PC-9 (cell line): Measurements from ENCODE around the gene DGCR2. TPM values are rescaled to one million over a fixed set of nuclear protein-coding genes. Genes with fewer than 3 reads are reported as not detected.
"Not testable (repeated sequence)": the region's sequence is repeated elsewhere in the genome, so short reads cannot be mapped to it uniquely, and the experiment has no call there.

Source experiments
- BruUV-seq: library from RNA; stranded (reverse); fragments of 400-500 nt; replicated peaks from 2 replicates; lab custom pipeline; 2021; lab: Mats Ljungman, UMichigan
- CTCF ChIA-PET: fragments of 300-600 bp; sonication (Branson Sonifier 250); formaldehyde crosslinking; loops from one replicate; lab custom pipeline; 2022; ENCODE audit warnings: antibody characterized with exemption; lab: Charles Lee
- POLR2A ChIA-PET: fragments of 300-600 bp; sonication (Branson Sonifier 250); formaldehyde crosslinking; loops from one replicate; lab custom pipeline; 2022; ENCODE audit warnings: antibody characterized with exemption; ENCODE audit not compliant: unreplicated experiment; lab: Charles Lee
- DNase-seq, 2 experiments: peaks; one replicate each; pipeline versions ENCODE4 v3.0.0 to v3.0.0-alpha.2; 2015 to 2022; ENCODE audit warnings: mixed read lengths in 1 of 2
- H2AFZ ChIP-seq: fragments of 200-600 bp; sonication (generic); 2 replicates; pipeline ENCODE4 v1.8.1; 2017; ENCODE audit warnings: antibody characterized with exemption
- H3F3A ChIP-seq: fragments of 200-600 bp; sonication (generic); 2 replicates; pipeline ENCODE4 v1.8.1; 2017; ENCODE audit warnings: antibody characterized with exemption, mild to moderate bottlenecking, low read depth; ENCODE audit not compliant: insufficient read depth
- H3K27ac ChIP-seq: fragments of 200-600 bp; sonication (generic); 2 replicates; pipeline ENCODE4 v1.6.1; 2016; ENCODE audit warnings: mixed run types
- H3K27me3 ChIP-seq: fragments of 200-600 bp; sonication (generic); 2 replicates; pipeline ENCODE4 v1.6.1; 2016; ENCODE audit warnings: low read depth, mixed run types; ENCODE audit not compliant: insufficient read depth
- H3K36me3 ChIP-seq: fragments of 200-600 bp; sonication (generic); 2 replicates; pipeline ENCODE4 v1.6.1; 2016; ENCODE audit warnings: low read depth, mixed run types
- H3K4me1 ChIP-seq: fragments of 200-600 bp; sonication (generic); replicated peaks from 2 replicates; pipeline ENCODE4 v1.6.1; 2016; ENCODE audit warnings: mixed run types; ENCODE audit not compliant: insufficient read depth
- H3K4me2 ChIP-seq: fragments of 200-600 bp; sonication (generic); 2 replicates; pipeline ENCODE4 v1.6.1; 2017; ENCODE audit warnings: mixed run types
- H3K4me3 ChIP-seq: fragments of 200-600 bp; sonication (generic); 2 replicates; pipeline ENCODE4 v1.6.1; 2016; ENCODE audit warnings: mixed run types
- H3K79me2 ChIP-seq: fragments of 200-600 bp; sonication (generic); 2 replicates; pipeline ENCODE4 v1.6.1; 2017; ENCODE audit warnings: low read depth, mixed run types
- H3K9me2 ChIP-seq: fragments of 200-600 bp; sonication (generic); 2 replicates; pipeline ENCODE4 v1.8.1; 2017; ENCODE audit warnings: mild to moderate bottlenecking; ENCODE audit not compliant: insufficient read depth
- H3K9me3 ChIP-seq: fragments of 200-600 bp; sonication (generic); 2 replicates; pipeline ENCODE4 v1.8.1; 2016; ENCODE audit warnings: low read depth; ENCODE audit not compliant: insufficient read depth
- H4K20me1 ChIP-seq: fragments of 200-600 bp; sonication (generic); 2 replicates; pipeline ENCODE4 v1.8.1; 2017; ENCODE audit not compliant: insufficient read depth
- intact Hi-C: fragments of 100-400 bp; cut with micrococcal nuclease; formaldehyde crosslinking; loops from one replicate; pipeline ENCODE4 v1.10.0; 2022; ENCODE audit not compliant: unreplicated experiment
- total RNA-seq: library from RNA; stranded (reverse); gene quantifications from 2 replicates; pipeline ENCODE4 v1.2.3, GENCODE V29; 2021

DGCR2 gene
- total RNA-seq, 1 experiment from 2014 or later: 37.6 TPM

GRCh38 chr22:19032898-19033567 lies 89.2 kb downstream of the DGCR2 start:
- H3K4me3 ChIP-seq, H3K9me2 ChIP-seq, H2AFZ ChIP-seq, H3F3A ChIP-seq, H3K36me3 ChIP-seq, H3K9me3 ChIP-seq, DNase-seq, H3K27me3 ChIP-seq, BruUV-seq, H3K4me2 ChIP-seq, H3K79me2 ChIP-seq, CTCF ChIA-PET, intact Hi-C loops, H3K27ac ChIP-seq, H3K4me1 ChIP-seq, H4K20me1 ChIP-seq, POLR2A ChIA-PET: not testable (repeated sequence)

- BruUV-seq, intact Hi-C loops, CTCF ChIA-PET: not testable (repeated sequence)
Measured at GRCh38 chr22:19032156-19032785, 89.9 kb downstream of the DGCR2 start.

GRCh38 chr22:19030889-19031252 lies 91.3 kb downstream of the DGCR2 start:
- intact Hi-C loops, H3K27me3 ChIP-seq, POLR2A ChIA-PET, H3K9me3 ChIP-seq, H3K4me1 ChIP-seq, DNase-seq, CTCF ChIA-PET, H3K27ac ChIP-seq, H2AFZ ChIP-seq, H4K20me1 ChIP-seq, H3K9me2 ChIP-seq, H3K36me3 ChIP-seq, H3K4me3 ChIP-seq, H3K4me2 ChIP-seq, H3F3A ChIP-seq, H3K79me2 ChIP-seq, BruUV-seq: not testable (repeated sequence)

More at GRCh38 chr22:19032156-19032785, 89.9 kb downstream of the DGCR2 start:
- H3K79me2 ChIP-seq, H3K4me1 ChIP-seq, H3K4me3 ChIP-seq, H3K27me3 ChIP-seq, POLR2A ChIA-PET, H3K9me3 ChIP-seq, H4K20me1 ChIP-seq, H3K9me2 ChIP-seq, DNase-seq, H3K27ac ChIP-seq, H3K36me3 ChIP-seq, H3F3A ChIP-seq, H2AFZ ChIP-seq, H3K4me2 ChIP-seq: not testable (repeated sequence)

DNA sequence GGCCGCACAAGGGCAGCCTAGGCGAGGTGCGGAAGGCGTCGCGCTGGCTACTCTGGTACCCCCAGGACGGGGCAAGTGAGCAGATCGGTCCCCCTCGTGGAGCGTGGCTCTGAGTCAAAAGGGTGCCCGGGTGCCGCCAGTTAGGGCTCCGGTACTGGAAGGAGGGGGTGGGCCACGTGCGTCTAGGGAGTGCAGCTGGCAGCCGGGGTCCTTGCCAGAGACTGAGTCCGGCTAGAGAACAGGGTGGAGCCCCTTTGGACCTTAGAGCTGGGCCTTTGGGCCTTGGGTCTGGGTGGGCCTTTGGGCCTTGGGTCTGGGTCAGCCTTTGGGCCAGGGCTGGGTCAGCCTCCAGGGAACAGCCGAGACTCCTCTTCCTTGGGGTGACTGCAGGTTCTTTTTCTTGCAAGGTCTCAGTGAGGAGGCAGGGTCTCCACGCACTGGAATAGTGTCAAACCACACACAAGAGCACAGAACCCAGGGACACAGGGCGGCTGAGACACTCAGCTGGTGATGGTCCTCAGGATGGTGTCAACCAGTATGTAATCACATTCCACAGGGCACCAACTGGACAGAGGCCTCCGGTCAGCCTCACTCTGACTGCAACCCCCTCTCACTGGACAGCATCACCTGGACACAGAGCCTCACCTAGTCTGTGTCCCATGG lies 91.9 kb downstream of the DGCR2 start:
- POLR2A ChIA-PET, BruUV-seq, H3K27ac ChIP-seq, H3F3A ChIP-seq, H3K9me2 ChIP-seq, H2AFZ ChIP-seq, H3K4me1 ChIP-seq, intact Hi-C loops, H4K20me1 ChIP-seq, H3K4me2 ChIP-seq, H3K4me3 ChIP-seq, DNase-seq, H3K79me2 ChIP-seq, H3K27me3 ChIP-seq, H3K9me3 ChIP-seq, CTCF ChIA-PET, H3K36me3 ChIP-seq: not testable (repeated sequence)

- intact Hi-C loops, DNase-seq: not testable (repeated sequence)
Measured at GRCh38 chr22:19029113-19030103, 92.8 kb downstream of the DGCR2 start.

GRCh38 chr22:19028060-19028455 lies 94.2 kb downstream of the DGCR2 start:
- H3K4me2 ChIP-seq, DNase-seq, BruUV-seq, H2AFZ ChIP-seq, POLR2A ChIA-PET, CTCF ChIA-PET, H3K9me2 ChIP-seq, H3K27me3 ChIP-seq, H3K27ac ChIP-seq, H3K4me3 ChIP-seq, H3K79me2 ChIP-seq, H3F3A ChIP-seq, H3K9me3 ChIP-seq, H4K20me1 ChIP-seq, H3K36me3 ChIP-seq, intact Hi-C loops, H3K4me1 ChIP-seq: not testable (repeated sequence)

More at GRCh38 chr22:19029113-19030103, 92.8 kb downstream of the DGCR2 start:
- H3K27ac ChIP-seq, H3K9me2 ChIP-seq, POLR2A ChIA-PET, CTCF ChIA-PET, H3K79me2 ChIP-seq, H3K9me3 ChIP-seq, H3K36me3 ChIP-seq, H3K4me3 ChIP-seq, H3K4me1 ChIP-seq, BruUV-seq, H2AFZ ChIP-seq, H4K20me1 ChIP-seq, H3K27me3 ChIP-seq, H3K4me2 ChIP-seq, H3F3A ChIP-seq: not testable (repeated sequence)
